H7 (cell line): ENCODE measurements around the gene LMBR1. TPM values are rescaled to one million over a fixed set of nuclear protein-coding genes. Genes with fewer than 3 reads are reported as not detected.
"Not testable (repeated sequence)": the region's sequence is repeated elsewhere in the genome, so short reads cannot be mapped to it uniquely, and the experiment has no call there.

ENCODE experiments used
- DNase-seq: peaks from one replicate; pipeline ENCODE4 v3.0.0; 2012
- H3K27me3 ChIP-seq: 2 replicates; pipeline ENCODE4 v1.6.0; 2011; ENCODE audit warnings: mild to moderate bottlenecking, low read length; ENCODE audit not compliant: control insufficient read depth, insufficient read depth
- H3K36me3 ChIP-seq: replicated peaks from 2 replicates; pipeline ENCODE4 v1.5.1; 2011; ENCODE audit warnings: low read length; ENCODE audit not compliant: control insufficient read depth, insufficient read depth
- H3K4me3 ChIP-seq: 2 replicates; pipeline ENCODE4 v1.5.1; 2011; ENCODE audit warnings: low read depth, mild to moderate bottlenecking, control low read depth, low read length, moderate library complexity; ENCODE audit not compliant: insufficient read depth
- total RNA-seq: library from RNA; depleted of rRNA; stranded (reverse); fragments of >200 nt; shearing (Covaris generic); gene quantifications from 2 replicates; pipeline ENCODE4 v1.2.3, GENCODE V29; 2014

Gene LMBR1
- total RNA-seq, 1 experiment from 2014 or later = 32.0 TPM

DNA sequence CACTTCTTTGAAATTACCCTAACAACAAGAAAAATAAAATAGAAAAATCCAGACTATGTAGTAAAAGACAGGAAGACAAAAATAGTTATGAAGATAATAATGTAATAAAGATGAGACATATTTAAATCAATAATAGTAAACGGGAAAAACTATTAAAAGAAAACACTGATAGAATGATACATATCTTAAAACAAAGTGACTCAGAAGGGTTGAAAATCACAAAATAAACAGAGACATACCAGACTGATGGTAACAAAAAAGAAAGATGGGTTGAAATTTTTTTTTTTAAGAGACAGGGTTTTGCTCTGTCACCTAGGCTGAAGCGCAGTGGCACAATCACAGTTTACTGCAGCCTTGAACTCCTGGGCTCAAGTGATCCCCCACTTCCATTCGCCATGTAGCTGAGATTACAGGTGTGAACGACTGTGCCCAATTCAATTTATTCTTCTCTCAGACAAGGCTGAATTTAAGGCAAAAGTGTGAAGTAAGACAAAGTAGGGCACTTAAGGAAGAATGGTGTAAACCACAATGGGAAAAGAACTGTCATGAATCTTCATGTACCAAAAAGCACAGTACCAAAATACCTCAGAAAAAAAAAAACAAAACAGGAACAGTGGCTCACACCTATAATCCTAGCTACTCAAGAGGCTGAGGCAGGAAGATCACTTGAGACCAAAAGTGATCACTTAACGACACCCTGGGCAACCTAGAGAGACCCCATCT, 47.4 kb downstream of the LMBR1 start:
- H3K27me3 ChIP-seq = no peaks in the 10 kb centered on the region
- no peak overlapping the region for H3K4me3 ChIP-seq
- H3K36me3 ChIP-seq = no peaks in the 10 kb centered on the region
- DNase-seq = no peak

DNA sequence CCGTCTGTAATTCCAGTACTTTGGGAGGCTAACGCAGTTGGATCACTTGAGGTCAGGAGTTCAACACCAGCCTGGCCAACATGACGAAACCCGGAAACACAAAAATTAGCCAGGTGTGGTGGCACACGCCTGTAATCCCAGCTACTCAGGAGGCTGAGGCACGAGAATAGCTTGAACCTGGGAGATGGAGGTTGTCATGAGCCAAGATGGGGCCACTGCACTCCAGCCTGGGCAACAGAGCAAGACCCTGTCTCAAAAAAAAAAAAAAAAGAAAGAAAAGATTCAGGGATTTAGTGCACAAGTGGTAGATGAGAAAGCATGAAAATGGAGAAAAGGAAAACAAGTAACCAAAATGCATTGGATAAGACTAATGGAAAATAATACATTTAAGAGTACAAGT, 49.4 kb downstream of the LMBR1 start:
- not testable (repeated sequence) for H3K4me3 ChIP-seq, DNase-seq, H3K36me3 ChIP-seq, H3K27me3 ChIP-seq

DNA sequence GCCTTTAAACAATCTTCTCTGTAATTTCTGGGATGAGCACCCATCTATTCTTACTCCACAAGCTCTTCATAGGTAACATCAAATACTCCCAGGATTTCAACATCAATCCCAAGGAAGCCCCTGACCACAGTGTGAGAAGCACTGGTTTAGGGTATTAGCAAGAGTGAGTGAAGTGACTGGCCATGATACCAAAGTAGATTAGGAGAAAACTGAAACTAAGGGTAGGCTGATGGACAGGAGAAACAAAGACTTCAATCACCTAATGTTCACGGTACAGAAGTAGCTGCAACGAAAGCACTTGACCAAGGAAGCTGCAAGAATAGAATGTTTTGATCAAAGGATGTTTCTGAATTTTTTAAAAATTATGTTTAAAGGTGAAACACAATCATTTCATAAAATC, 49.8 kb downstream of the LMBR1 start:
- no peaks in the 10 kb centered on the region for H3K36me3 ChIP-seq
- H3K27me3 ChIP-seq = no peaks in the 10 kb centered on the region
- no peak for DNase-seq
- no peak overlapping the region for H3K4me3 ChIP-seq

DNA sequence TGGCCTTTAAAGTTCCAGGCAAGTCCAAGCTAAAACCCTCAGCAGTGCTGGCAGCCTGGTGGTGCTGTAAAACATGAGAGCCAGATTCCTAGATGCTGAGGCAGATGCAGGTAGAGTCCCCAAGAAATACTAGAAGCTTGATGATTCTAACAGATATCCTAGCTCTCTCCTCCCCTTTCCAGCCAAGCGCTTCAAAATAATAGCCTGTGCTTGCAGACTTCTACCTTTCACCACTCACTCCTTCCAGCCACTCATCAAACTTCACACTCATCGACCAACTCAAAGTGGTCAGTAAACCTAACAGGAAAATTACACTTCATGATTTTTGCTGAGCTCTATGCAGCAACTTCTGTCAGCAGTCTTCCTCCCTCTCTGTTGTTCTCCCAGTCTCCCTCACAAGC, 50.2 kb downstream of the LMBR1 start:
- Histone ChIP-seq H3K27me3 (no peaks in the 10 kb centered on the region), H3K4me3 (no peak overlapping the region), H3K36me3 (no peaks in the 10 kb centered on the region)
- peak; percentile 16 for DNase-seq

DNA sequence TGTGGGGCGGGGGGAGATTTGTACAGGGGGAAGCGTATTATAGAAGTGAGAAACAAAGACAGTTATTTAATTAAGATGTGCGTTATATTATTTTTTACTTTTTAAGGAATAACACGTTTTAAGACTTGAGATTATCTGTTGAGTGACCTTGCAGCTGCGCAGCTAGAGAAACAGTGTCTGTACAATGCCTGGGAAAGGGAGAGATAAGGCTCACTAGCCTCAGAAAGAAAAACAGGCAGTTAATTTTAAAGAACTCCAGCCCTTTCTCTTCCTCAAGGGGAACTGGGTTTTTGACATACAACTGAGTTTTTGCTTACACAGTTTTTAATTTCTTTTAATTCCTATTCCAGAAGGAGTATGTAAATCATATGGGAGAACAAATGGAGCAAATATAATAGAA, 50.7 kb downstream of the LMBR1 start:
- H3K27me3 ChIP-seq = no peaks in the 10 kb centered on the region
- H3K36me3 ChIP-seq = no peaks in the 10 kb centered on the region
- H3K4me3 ChIP-seq = no peak overlapping the region
- DNase-seq = no peak

DNA sequence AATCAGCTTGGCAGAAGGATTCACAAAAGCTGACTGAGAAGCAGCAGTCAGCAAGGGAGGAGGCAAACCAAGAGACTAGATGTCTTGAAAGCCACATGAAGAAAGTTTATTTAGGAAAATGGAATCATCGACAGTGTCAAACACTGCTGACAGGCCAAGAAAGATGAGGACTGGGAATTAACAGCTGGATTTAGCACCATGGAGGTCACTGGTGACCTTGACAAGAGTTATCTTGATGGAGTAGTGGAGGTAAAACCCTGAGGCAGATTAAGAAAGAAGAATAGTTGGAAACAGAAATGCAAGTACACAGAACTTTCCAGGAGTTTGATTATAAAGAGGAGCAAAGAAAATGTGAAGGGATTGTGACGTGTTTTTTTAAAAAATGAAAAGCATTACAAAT, 51.5 kb downstream of the LMBR1 start:
- Histone ChIP-seq H3K36me3 (no peaks in the 10 kb centered on the region), H3K4me3 (no peak overlapping the region), H3K27me3 (no peaks in the 10 kb centered on the region)
- DNase-seq = no peak

DNA sequence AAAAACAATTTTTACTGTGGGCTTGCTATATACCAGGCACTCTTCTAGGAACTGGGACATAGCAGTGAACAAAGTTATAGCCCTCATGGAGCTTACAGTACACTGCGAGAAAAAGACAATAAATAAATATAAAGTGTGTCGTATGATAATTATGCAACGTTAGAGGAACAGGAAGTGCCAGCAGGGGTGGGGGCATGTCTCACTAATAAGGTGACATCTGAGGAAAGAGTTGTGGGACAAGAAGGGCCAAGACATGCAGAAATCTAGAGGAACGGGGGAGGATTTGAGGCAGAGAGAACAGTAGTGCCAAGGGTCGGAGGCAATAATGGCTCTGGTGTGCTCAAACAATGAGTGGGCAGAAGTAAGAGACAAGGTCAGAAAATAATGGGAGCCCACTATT, 52.8 kb downstream of the LMBR1 start:
- no peak for DNase-seq
- Histone ChIP-seq H3K27me3 (no peaks in the 10 kb centered on the region), H3K4me3 (no peak overlapping the region), H3K36me3 (no peaks in the 10 kb centered on the region)

DNA sequence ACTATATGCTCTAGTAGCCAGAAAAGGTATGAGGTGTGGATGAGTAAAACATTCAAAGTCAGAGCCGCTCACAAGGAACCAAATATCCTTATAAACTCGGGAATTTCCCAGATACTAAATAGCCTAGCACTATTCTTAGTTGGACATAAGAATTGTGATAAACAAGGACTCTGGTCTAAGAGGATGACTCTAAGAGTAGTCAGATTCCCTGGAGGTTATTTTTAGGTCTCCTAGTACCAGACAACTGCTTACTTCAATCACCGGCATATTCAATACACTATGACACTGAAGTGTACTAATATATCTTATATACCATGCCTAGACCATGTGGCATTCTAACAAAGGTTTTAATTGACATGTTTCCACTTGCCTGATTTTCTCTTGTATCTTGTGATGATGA, 56.5 kb downstream of the LMBR1 start:
- Histone ChIP-seq H3K4me3 (no peak overlapping the region), H3K36me3 (no peaks in the 10 kb centered on the region; the same call in 1 of the 2 replicates), H3K27me3 (no peaks in the 10 kb centered on the region)
- no peak for DNase-seq

DNA sequence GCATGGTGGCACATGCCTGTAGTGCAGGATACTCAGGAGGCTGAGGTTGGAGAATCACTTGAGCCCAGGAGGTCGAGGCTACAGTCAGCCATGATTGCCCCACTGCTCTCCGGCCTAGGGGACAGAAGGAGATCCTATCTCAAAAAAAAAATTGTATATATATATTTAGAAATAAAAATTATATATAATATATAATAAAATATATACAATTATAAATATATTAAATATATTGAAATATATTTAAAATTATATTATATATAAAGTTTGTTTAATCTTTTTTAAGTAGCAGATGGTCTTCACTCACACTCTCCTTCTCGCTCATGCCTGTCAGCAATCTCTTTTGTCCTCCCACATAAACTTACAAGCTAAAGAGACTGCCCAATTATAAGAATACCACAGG, 58.5 kb downstream of the LMBR1 start:
- DNase-seq = no peak
- H3K27me3 ChIP-seq = no peaks in the 10 kb centered on the region
- no peaks in the 10 kb centered on the region; the same call in 1 of the 2 replicates for H3K36me3 ChIP-seq
- H3K4me3 ChIP-seq = no peak overlapping the region

DNA sequence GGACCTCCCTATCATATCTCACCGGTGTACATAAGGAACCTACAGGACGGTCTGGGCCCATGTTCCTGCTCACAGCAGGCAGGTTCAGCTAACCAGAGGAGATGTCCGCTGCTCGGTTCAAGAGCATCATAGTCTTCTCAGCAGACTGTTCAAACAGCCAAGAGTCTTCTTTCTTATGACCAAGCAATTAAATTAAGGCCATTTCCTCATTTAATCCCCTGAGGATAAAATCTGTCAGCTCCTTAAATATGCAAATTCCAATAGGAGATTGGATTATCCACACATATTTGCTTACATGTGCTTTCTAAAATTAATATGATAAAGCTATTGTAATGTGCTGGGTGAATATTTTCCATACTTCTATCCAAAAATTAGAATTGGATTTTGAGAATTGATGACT, 59.7 kb downstream of the LMBR1 start:
- no peak overlapping the region for H3K4me3 ChIP-seq
- H3K27me3 ChIP-seq = no peaks in the 10 kb centered on the region
- DNase-seq = no peak
- no peaks in the 10 kb centered on the region; the same call in 1 of the 2 replicates for H3K36me3 ChIP-seq

DNA sequence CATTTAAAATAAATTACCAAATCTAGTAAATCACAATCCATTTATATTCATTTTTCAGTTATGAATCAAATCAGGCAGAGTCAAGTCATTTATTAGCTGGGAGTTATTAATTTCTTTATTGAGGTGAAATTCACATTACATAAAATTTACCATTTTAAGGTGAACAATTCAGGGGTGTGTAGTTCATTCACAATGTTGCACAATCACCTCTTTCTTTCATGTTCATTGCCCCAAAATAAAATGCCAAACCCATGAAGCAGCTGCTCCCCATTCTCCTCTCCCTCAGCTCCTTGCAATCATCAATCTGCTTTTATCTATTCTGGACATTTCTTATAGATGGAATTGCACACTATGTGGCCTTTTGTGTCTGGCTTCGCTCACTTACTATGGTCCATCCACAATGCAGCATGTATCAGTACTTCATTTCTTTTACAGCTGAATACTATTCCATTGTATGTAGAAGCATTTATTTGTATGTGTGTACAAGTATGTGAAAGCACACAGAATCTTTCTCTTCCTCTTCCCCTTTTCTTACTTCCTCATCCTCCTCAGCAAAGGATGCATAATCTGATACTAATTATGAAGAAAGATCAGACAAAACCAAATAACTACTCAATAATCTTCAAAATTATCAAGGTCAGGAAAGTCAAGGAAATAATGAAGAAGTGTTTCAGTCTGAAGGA, 60.6 kb downstream of the LMBR1 start:
- H3K27me3 ChIP-seq = no peaks in the 10 kb centered on the region
- H3K4me3 ChIP-seq = no peak overlapping the region
- no peak for DNase-seq
- H3K36me3 ChIP-seq = no peaks in the 10 kb centered on the region; the same call in 1 of the 2 replicates

DNA sequence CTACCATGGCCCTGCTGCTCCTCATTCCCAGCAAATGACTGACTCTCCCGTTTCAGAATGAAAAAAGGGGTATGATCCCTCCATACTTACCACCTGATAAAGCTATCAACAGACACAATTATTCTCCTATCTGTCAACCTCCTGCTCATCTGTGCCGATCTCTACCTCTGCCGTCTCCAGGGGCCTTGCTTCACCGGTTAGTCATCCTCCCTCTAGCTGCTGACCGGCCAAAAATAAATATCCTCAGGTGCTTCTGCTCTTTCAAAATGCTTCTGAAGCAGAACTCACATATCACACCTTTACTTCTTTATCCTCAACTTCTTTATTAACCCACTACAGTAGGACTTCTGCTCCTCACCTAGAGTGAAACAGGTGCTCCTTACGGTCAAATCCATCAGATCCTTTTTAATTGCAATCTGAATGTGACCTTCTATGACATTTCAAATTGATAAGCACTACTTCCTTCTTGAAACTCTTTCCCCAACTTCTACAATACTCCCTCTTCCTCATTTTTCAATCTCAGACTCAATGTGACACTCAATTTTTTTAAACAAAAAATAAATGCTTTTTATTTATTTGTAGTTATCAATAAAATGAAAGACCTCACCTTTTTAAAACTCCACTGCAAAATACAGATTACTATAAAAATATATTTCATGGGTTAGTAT, 63.2 kb downstream of the LMBR1 start:
- no peak for DNase-seq
- no peak overlapping the region for H3K4me3 ChIP-seq
- H3K36me3 ChIP-seq = no peaks in the 10 kb centered on the region; the same call in 1 of the 2 replicates
- no peaks in the 10 kb centered on the region for H3K27me3 ChIP-seq

DNA sequence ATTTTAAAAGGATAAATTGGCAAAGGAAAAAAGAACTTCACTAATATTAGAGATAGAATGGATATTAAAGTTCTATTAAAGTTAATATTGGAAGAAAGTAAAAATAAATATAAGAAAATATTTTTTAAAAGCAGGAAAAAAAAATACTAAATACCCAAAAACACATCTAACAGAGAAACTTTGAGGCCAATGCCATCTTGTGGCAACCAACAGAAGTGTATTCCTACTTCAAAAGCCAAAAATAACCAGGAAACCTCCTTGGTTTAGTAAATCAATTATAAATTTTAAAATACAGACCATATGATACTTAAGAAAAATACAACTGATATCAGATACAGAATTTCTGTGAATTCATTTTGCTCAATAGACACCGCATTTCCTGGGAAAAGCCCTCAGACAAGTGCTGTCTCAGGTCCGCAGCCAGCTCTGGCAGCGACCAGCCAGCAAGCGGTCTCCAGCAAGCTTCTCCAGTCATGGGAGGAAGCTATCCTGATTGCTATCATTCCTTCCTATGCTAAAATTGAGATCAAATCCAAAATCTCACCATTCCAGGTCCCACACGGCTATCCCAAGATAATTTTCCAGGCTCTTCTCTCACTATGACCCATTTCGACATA, 65.3 kb downstream of the LMBR1 start:
- DNase-seq = no peak
- H3K27me3 ChIP-seq = no peaks in the 10 kb centered on the region
- H3K4me3 ChIP-seq = no peak overlapping the region
- no peaks in the 10 kb centered on the region; the same call in 1 of the 2 replicates for H3K36me3 ChIP-seq

DNA sequence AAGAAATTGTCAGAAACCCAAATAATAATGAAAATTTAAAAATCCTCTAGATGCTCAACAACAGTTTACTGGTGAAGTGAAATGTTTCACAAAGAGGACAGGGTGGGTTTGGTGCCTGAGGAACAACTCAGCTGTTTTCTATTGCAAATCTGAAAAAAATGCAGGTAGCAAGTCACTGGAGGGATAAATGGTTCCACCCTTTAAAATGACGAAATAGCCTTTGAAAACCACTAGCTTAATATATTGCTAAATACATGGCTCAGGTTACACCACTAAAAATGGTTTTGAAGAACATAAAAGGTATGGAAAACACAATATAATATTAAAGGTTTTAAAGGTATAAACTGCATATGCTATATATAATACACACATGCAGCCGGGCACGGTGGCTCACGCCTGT, 69.5 kb downstream of the LMBR1 start:
- Histone ChIP-seq H3K27me3 (no peaks in the 10 kb centered on the region), H3K36me3 (no peaks in the 10 kb centered on the region; the same call in 1 of the 2 replicates), H3K4me3 (no peak overlapping the region)
- DNase-seq = no peak
